SH-SY5Y (cell line): ENCODE data around the gene CHST11.

Source experiments
- GATA2 ChIP-seq: IDR thresholded peaks from 2 replicates; pipeline ENCODE4 v1.6.1; 2011; ENCODE audit warnings: mild to moderate bottlenecking, low read depth, low read length
- GATA3 ChIP-seq: IDR thresholded peaks from 2 replicates; pipeline ENCODE4 v1.6.1; 2011; ENCODE audit warnings: low read depth, mild to moderate bottlenecking, low read length, moderate library complexity

DNA sequence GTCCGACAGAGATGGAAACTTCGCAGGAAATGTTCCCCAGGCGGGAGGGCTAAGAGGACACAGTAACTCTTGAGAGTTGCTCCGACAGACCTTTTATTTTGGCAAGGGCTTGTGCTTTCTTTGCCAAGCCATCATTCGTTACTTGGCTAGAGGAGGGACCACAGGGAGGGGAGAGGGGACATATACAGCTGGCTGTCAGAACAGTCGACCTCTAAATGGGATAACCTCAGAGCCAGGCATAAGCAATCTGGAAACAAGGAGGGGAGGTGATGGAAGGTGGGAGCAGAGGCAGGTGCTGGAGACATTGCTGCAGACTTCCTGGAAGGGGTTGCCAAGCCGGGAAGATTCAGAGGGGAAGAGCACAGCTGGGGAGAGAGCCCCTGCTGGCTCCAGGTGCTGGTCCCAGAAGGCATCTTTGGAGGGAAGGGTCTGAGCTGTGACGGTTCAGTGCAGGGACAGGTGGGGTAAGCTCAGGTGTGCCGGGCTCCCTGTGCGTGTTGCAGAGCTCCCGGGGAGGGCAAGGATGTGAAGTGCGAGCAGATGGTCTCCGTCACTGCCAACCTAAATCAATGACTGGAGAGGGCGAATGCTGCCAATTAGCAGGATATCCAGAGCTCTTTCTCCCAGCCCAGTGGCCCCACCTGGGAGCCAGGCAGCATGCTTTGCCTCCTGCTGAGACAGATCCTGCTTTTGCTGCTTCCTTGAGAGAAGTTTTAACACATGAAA lies 50.1 kb downstream of the CHST11 start:
- TF ChIP-seq GATA3 (no peak), GATA2 (no peak)
